Smooth muscle cell (in vitro differentiated cells): ENCODE measurements around the gene RSPO3. TPM values are rescaled to one million over a fixed set of nuclear protein-coding genes. Genes with fewer than 3 reads are reported as not detected.
A peak's percentile ranks its signal among the peaks of the same experiment; 100 is the strongest.

Source experiments
- DNase-seq: peaks from one replicate; lab custom pipeline; 2025; ENCODE audit not compliant: unreplicated experiment; lab: John Stamatoyannopoulos, UW
- H2AFZ ChIP-seq: fragments of 200-600 bp; sonication (generic); 2 replicates; pipeline ENCODE4 v1.6.0; 2016; ENCODE audit warnings: antibody characterized with exemption, low read depth, mild to moderate bottlenecking
- H3F3A ChIP-seq: fragments of 200-600 bp; sonication (generic); 2 replicates; pipeline ENCODE4 v1.6.0; 2017; ENCODE audit warnings: antibody characterized with exemption, low read depth
- H3K27ac ChIP-seq: fragments of 200-600 bp; sonication (generic); 2 replicates; pipeline ENCODE4 v1.5.1; 2016; ENCODE audit warnings: low read depth, mild to moderate bottlenecking
- H3K27me3 ChIP-seq: fragments of 200-600 bp; sonication (generic); 2 replicates; pipeline ENCODE4 v1.6.1; 2016; ENCODE audit warnings: low read depth, mild to moderate bottlenecking
- H3K36me3 ChIP-seq: fragments of 200-600 bp; sonication (generic); 2 replicates; pipeline ENCODE4 v1.5.1; 2016; ENCODE audit warnings: low read depth
- H3K4me1 ChIP-seq: fragments of 200-600 bp; sonication (generic); 2 replicates; pipeline ENCODE4 v1.5.1; 2016; ENCODE audit warnings: low read depth
- H3K4me2 ChIP-seq: fragments of 200-600 bp; sonication (generic); 2 replicates; pipeline ENCODE4 v1.6.0; 2016; ENCODE audit warnings: mild to moderate bottlenecking
- H3K4me3 ChIP-seq: fragments of 200-600 bp; sonication (generic); 2 replicates; pipeline ENCODE4 v1.5.1; 2016; ENCODE audit warnings: mild to moderate bottlenecking
- H3K79me2 ChIP-seq: fragments of 200-600 bp; sonication (generic); 2 replicates; pipeline ENCODE4 v1.6.0; 2016; ENCODE audit warnings: low read depth, mild to moderate bottlenecking
- H3K9ac ChIP-seq: fragments of 200-600 bp; sonication (generic); 2 replicates; pipeline ENCODE4 v1.6.0; 2016; ENCODE audit warnings: low read depth
- H3K9me3 ChIP-seq: fragments of 200-600 bp; sonication (generic); replicated peaks from 2 replicates; pipeline ENCODE4 v1.5.1; 2016; ENCODE audit warnings: low read depth
- H4K20me1 ChIP-seq: fragments of 200-600 bp; sonication (generic); 2 replicates; pipeline ENCODE4 v1.6.0; 2016; ENCODE audit warnings: low read depth
- whole genome bisulfite sequencing: methylation state at CpG from one replicate; pipeline ENCODE4 v1.1.7; 2016; ENCODE audit warnings: low lambda C conversion rate; 5-methylcytosine and 5-hydroxymethylcytosine counted together
- polyA plus RNA-seq: library from polyadenylated mRNA; unstranded; fragments of >200 nt; fragmentation: Nextera tagmentation; extraction: Ambion mirVana; gene quantifications from 2 replicates; pipeline ENCODE4 v1.2.1, GENCODE V29; 2016
- total RNA-seq: library from RNA; depleted of rRNA; stranded (reverse); fragments of >200 nt; gene quantifications from 2 replicates; pipeline ENCODE4 v1.2.3, GENCODE V29; 2014
- TF ChIP-seq, protein P1 (sequence below): fragments of 200-600 bp; sonication (generic); IDR thresholded peaks from 2 replicates; pipeline ENCODE4 v1.5.1; 2017; ENCODE audit warnings: borderline replicate concordance, mild to moderate bottlenecking, antibody characterized with exemption; ENCODE audit not compliant: insufficient read depth, poor library complexity, severe bottlenecking

RSPO3 gene, protein sequence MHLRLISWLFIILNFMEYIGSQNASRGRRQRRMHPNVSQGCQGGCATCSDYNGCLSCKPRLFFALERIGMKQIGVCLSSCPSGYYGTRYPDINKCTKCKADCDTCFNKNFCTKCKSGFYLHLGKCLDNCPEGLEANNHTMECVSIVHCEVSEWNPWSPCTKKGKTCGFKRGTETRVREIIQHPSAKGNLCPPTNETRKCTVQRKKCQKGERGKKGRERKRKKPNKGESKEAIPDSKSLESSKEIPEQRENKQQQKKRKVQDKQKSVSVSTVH
- total RNA-seq (21.7 and 28.8 TPM in 2 replicates), polyA plus RNA-seq (70.1 and 74.5 TPM in 2 replicates)

DNA sequence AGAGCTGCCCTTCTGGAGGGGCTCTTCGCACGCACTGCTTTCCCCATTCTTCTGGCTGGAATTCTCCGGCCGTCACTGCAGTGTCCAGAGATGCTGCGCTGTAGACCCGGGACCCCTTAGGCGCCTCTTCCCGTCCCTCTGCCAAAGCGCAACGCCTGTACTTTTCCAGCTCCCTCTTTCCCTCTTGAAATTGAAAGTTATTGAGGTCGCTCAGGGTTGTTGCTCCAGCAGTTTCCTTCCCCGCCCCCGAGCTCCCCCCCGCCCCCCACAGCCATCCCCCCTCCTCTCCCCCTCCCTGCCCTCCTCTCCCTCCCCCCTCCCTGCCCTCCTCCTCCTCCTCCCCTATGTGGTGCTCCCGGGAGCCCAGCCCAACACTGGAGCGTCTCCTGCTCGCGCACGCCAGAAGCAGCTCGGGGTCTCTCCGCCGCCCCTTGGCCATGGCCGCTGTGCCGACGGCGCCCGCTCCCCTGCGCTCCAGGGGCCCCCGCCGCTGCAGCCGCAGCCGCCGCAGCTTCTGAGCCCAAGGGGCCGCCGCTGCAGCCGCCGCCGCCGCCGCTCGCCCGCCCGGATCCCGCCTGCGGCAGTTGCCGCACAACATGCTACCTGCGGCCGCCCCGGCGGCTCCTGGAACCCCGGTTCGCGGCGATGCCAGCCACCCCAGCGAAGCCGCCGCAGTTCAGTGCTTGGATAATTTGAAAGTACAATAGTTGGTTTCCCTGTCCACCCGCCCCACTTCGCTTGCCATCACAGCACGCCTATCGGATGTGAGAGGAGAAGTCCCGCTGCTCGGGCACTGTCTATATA lies at the start of gene RSPO3:
RSPO3 (plus strand) TSS at position 374 of the 804 bp plus-strand sequence. CDS start 522 bp downstream, outside the sequence.
- peak within 1 kb of the TSS; percentile 77 for H2AFZ ChIP-seq
- DNase-seq: no peak
- under 1% methylated on average over 51 of the region's 63 CpGs for WGBS
- H3K4me3 ChIP-seq: peak within 1 kb of the TSS; percentile 71
- no peaks in the 10 kb centered on the region for H3K9me3 ChIP-seq
- no peaks in the 10 kb centered on the region for H3K36me3 ChIP-seq
- H4K20me1 ChIP-seq: peaks cover 23% of the 10 kb centered on the region
- H3K79me2 ChIP-seq: peaks cover 49% of the 10 kb centered on the region
- peaks cover 5% of the 10 kb centered on the region for H3K27me3 ChIP-seq
- no peaks in the 10 kb centered on the region for H3F3A ChIP-seq
- peaks cover 12% of the 10 kb centered on the region for H3K4me1 ChIP-seq
- TF ChIP-seq, protein P1, sequence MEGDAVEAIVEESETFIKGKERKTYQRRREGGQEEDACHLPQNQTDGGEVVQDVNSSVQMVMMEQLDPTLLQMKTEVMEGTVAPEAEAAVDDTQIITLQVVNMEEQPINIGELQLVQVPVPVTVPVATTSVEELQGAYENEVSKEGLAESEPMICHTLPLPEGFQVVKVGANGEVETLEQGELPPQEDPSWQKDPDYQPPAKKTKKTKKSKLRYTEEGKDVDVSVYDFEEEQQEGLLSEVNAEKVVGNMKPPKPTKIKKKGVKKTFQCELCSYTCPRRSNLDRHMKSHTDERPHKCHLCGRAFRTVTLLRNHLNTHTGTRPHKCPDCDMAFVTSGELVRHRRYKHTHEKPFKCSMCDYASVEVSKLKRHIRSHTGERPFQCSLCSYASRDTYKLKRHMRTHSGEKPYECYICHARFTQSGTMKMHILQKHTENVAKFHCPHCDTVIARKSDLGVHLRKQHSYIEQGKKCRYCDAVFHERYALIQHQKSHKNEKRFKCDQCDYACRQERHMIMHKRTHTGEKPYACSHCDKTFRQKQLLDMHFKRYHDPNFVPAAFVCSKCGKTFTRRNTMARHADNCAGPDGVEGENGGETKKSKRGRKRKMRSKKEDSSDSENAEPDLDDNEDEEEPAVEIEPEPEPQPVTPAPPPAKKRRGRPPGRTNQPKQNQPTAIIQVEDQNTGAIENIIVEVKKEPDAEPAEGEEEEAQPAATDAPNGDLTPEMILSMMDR: no peak
- peak within 1 kb of the TSS; percentile 46 for H3K27ac ChIP-seq
- H3K9ac ChIP-seq: no peak within 1 kb of the TSS
- H3K4me2 ChIP-seq: peak within 1 kb of the TSS; percentile 92

DNA sequence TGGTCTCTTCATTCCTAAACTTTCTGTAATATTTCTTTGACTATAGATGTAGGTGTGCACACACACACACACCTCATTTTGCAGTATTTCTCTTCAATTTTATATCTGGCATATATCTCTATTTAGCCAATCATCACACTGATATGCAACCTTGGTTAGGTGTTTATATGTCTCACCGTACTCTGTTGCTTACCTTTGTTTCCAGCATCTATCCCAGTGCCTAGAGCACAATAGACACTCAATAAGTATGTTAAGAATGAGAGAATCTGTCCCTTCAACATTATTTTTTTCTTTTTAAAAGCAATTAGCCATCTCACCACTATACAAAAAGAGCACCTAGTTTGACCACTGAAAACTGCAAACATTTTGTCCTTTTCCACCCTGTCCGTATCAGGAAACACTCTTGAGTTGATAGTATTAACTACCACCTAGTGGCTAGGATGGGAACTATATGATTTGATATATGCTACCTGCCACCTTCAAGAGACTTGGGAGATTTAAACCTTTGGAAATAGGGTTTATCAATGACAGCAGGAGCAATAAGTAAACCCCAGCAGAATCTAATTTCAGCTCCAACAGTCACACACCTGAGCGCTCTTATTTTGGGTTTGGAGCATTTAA lies 48.7 kb upstream of the RSPO3 start:
- Histone ChIP-seq H3K9me3 (no peaks in the 10 kb centered on the region), H3K9ac (no peak overlapping the region), H2AFZ (no peak overlapping the region), H3K79me2 (no peaks in the 10 kb centered on the region), H3K4me2 (no peak overlapping the region), H3K36me3 (no peaks in the 10 kb centered on the region), H3F3A (no peaks in the 10 kb centered on the region), H3K4me1 (no peaks in the 10 kb centered on the region), H4K20me1 (no peaks in the 10 kb centered on the region), H3K27me3 (no peaks in the 10 kb centered on the region), H3K4me3 (no peak overlapping the region), H3K27ac (no peak overlapping the region)
- TF ChIP-seq, protein P1: peak; percentile 46
- no peak for DNase-seq
- 63% methylated on average over 3 of the region's 3 CpGs for WGBS

DNA sequence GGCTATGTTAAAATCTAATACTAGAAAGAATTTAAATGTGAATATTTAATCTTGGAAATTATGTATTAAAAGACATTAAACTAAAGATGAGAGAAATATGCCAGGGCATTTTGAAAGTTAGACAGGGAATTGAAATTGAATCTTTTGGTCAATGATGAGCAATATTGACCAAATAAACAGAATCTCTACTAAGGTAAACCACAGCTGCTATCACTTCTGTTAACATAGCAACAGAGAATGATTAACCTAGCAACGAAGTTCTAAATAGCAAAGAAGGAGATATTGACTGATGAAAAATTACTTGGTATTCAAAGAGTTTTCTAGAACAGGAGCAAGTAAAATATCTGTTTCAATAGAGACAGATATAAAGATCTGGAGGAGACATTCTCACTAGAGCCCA lies 45.2 kb upstream of the RSPO3 start:
- H3K4me3 ChIP-seq: no peak overlapping the region
- no peaks in the 10 kb centered on the region for H3K4me1 ChIP-seq
- H3F3A ChIP-seq: no peaks in the 10 kb centered on the region
- no peaks in the 10 kb centered on the region for H3K36me3 ChIP-seq
- 78% methylated on average over 1 of the region's 1 CpG for WGBS
- no peak overlapping the region for H3K4me2 ChIP-seq
- no peaks in the 10 kb centered on the region for H3K27me3 ChIP-seq
- DNase-seq: no peak
- no peak overlapping the region for H3K9ac ChIP-seq
- H3K9me3 ChIP-seq: no peaks in the 10 kb centered on the region
- no peak overlapping the region for H2AFZ ChIP-seq
- H3K79me2 ChIP-seq: no peaks in the 10 kb centered on the region
- TF ChIP-seq, protein P1: no peak
- no peak overlapping the region for H3K27ac ChIP-seq
- H4K20me1 ChIP-seq: no peaks in the 10 kb centered on the region
